ENCODE measurements around the gene NT5DC2. TPM values are rescaled to one million over a fixed set of nuclear protein-coding genes. Genes with fewer than 3 reads are reported as not detected.

The NT5DC2 gene
- total RNA-seq, 6 experiments from 2014 or later, result 1.1 to 12.5 (median 3.9) TPM

- DNase-seq (peak in 1 of 3 donors; percentile 11), ATAC-seq (no peak)
- Histone ChIP-seq H3K27ac (no peak overlapping the region), H3K27me3 (no peaks in the 10 kb centered on the region), H3K4me1 (peaks cover 0 to 8% (median 0%) of the 10 kb centered on the region in 4 donors), H3K36me3 (peaks cover 4 to 51% (median 27%) of the 10 kb centered on the region in 4 donors), H3K9me3 (no peaks in the 10 kb centered on the region), H3K4me3 (no peak overlapping the region)
- no peak for TF ChIP-seq POLR2A (IDR thresholded peaks at IDR 0.05)
- TF ChIP-seq CTCF (IDR thresholded peaks at IDR 0.05), result no peak
- intact Hi-C loops (cut with DNase I), result no loop called here
- WGBS (ENCODE audit: insufficient coverage, low coverage, low lambda C conversion rate, missing lambda C conversion rate), result 89% methylated on average over 4 of the region's 7 CpGs
Observed at GRCh38 chr3:52479037-52479876, 54.4 kb downstream of the NT5DC2 start.

GRCh38 chr3:52477796-52478095 is 55.9 kb downstream of the NT5DC2 start:
- intact Hi-C loops (cut with DNase I), result no loop called here
- TF ChIP-seq CTCF (IDR thresholded peaks at IDR 0.05), result no peak
- no peak for TF ChIP-seq POLR2A (IDR thresholded peaks at IDR 0.05)

GRCh38 chr3:52477076-52477795 is 56.4 kb downstream of the NT5DC2 start:
- intact Hi-C loops (cut with DNase I), result no loop called here
- Histone ChIP-seq H3K4me1 (peaks cover 0 to 11% (median 1%) of the 10 kb centered on the region in 4 donors), H3K27ac (no peak overlapping the region), H3K4me3 (no peak overlapping the region), H3K27me3 (no peaks in the 10 kb centered on the region), H3K36me3 (peaks cover 4 to 63% (median 36%) of the 10 kb centered on the region in 4 donors), H3K9me3 (no peaks in the 10 kb centered on the region)
- DNase-seq, result no peak
- ATAC-seq, result no peak
- WGBS (ENCODE audit: insufficient coverage, low coverage, low lambda C conversion rate, missing lambda C conversion rate), result 73% methylated on average over 4 of the region's 16 CpGs
- TF ChIP-seq CTCF (IDR thresholded peaks at IDR 0.05), result no peak
- TF ChIP-seq POLR2A (IDR thresholded peaks at IDR 0.05), result no peak

More at GRCh38 chr3:52477796-52478095, 55.9 kb downstream of the NT5DC2 start:
- H3K27ac ChIP-seq, result no peak overlapping the region
- no peaks in the 10 kb centered on the region for H3K9me3 ChIP-seq
- ATAC-seq (no peak), DNase-seq (no peak)
- H3K4me1 ChIP-seq, result peaks cover 0 to 8% (median 0%) of the 10 kb centered on the region in 4 donors
- no peaks in the 10 kb centered on the region for H3K27me3 ChIP-seq
- peaks cover 4 to 62% (median 34%) of the 10 kb centered on the region in 4 donors for H3K36me3 ChIP-seq
- no CpG with 5 or more reads among the region's 6 CpGs for WGBS (ENCODE audit: insufficient coverage, low coverage, low lambda C conversion rate, missing lambda C conversion rate)
- H3K4me3 ChIP-seq, result no peak overlapping the region

Small RNAs within 50 kb of the gene (small RNA-seq; reads per million reads assigned to genes)
- gene RNU6-856P, result 0 reads per million in 2 experiments
- gene RNU6ATAC16P, result 0 reads per million in 2 experiments

Other genes starting within 250 kb of the NT5DC2 start
- 100 to 1,000 TPM in 4 of 6 experiments, 10 to 100 TPM in 2; 75.1 to 320 (median 178) TPM for gene GLYCTK, start 246.0 kb downstream of the NT5DC2 start, total RNA-seq
- gene DNAH1, start 217.5 kb downstream of the NT5DC2 start, total RNA-seq, result 10 to 100 TPM in 2 of 6 experiments, 1 to 10 TPM in 4; 1.6 to 11.2 (median 8.1) TPM
- gene BAP1, start 123.8 kb downstream of the NT5DC2 start, total RNA-seq, result 10 to 100 TPM; 33.1 to 46.5 (median 38.7) TPM
- 1 to 10 TPM; 2.6 to 4.8 (median 4.0) TPM for gene PHF7, start 123.2 kb downstream of the NT5DC2 start, total RNA-seq
- gene SEMA3G, start 88.8 kb downstream of the NT5DC2 start, total RNA-seq, result 1 to 10 TPM in 2 of 6 experiments, under 1 TPM in 4; 0.60 to 2.8 (median 0.80) TPM
- gene TNNC1, start 79.8 kb downstream of the NT5DC2 start, total RNA-seq, result 10 to 100 TPM in 1 of 6 experiments, 1 to 10 TPM in 3, under 1 TPM in 2; 0.55 to 12.2 (median 1.3) TPM
- 10 to 100 TPM; 19.7 to 51.9 (median 30.6) TPM for gene NISCH, start 78.3 kb downstream of the NT5DC2 start, total RNA-seq
- gene STAB1, start 38.5 kb downstream of the NT5DC2 start, total RNA-seq, result 100 to 1,000 TPM in 3 of 6 experiments, 10 to 100 TPM in 3; 60.7 to 268 (median 92.5) TPM
- gene UQCC5, start 2.7 kb upstream of the NT5DC2 start, total RNA-seq, result 1 to 10 TPM in 5 of 6 experiments, under 1 TPM in 1; 0.81 to 8.3 (median 4.3) TPM
- 10 to 100 TPM; 17.1 to 36.4 (median 27.2) TPM for gene PBRM1, start 152.1 kb upstream of the NT5DC2 start, total RNA-seq
- gene GNL3, start 152.2 kb upstream of the NT5DC2 start, total RNA-seq, result 10 to 100 TPM; 20.0 to 86.2 (median 41.7) TPM
- 10 to 100 TPM; 23.0 to 63.1 (median 46.9) TPM for gene GLT8D1, start 171.9 kb upstream of the NT5DC2 start, total RNA-seq
- 100 to 1,000 TPM in 3 of 6 experiments, 10 to 100 TPM in 3; 60.7 to 193 (median 94.1) TPM for gene SPCS1, start 172.2 kb upstream of the NT5DC2 start, total RNA-seq
- 10 to 100 TPM in 5 of 6 experiments, 1 to 10 TPM in 1; 7.3 to 18.9 (median 14.8) TPM for gene NEK4, start 237.1 kb upstream of the NT5DC2 start, total RNA-seq
- 1,000 to 10,000 TPM in 4 of 6 experiments, 100 to 1,000 TPM in 2; 376 to 1,846 (median 1,201) TPM for gene ITIH1, start 243.7 kb upstream of the NT5DC2 start, total RNA-seq